Frontal cortex (tissue), 4 donors: Measurements from ENCODE around the gene TNS1. TPM values are rescaled to one million over a fixed set of nuclear protein-coding genes. Genes with fewer than 3 reads are reported as not detected.

Experiments used
- DNase-seq, 2 donors: peaks; one replicate each; pipeline ENCODE4 v3.0.0; 2012; ENCODE audit warnings: low spot score in 2 of 2
- FAIRE-seq: peaks from 2 replicates; lab custom pipeline; 2012; peaks lifted over from hg19 to GRCh38; lab: Jason Lieb, UNC
- total RNA-seq: library from RNA; depleted of rRNA; stranded (reverse); fragments of >200 nt; gene quantifications from one replicate; pipeline ENCODE4 v1.2.3, GENCODE V29; 2014
- donor health status: control.
- donor health status: control.
- donor health status: control.

TNS1 gene
- total RNA-seq, 1 donor from 2014 or later = 3.7 TPM

GRCh38 chr2:217783243-217783642, 219.6 kb downstream of the TNS1 start:
- FAIRE-seq = no peak
- no peak for DNase-seq

- DNase-seq (no peak), FAIRE-seq (no peak)
Observed at GRCh38 chr2:217777906-217778305, 224.9 kb downstream of the TNS1 start.

- DNase-seq (no peak), FAIRE-seq (no peak)
Observed at GRCh38 chr2:217776631-217777030, 226.2 kb downstream of the TNS1 start.

- no peak for FAIRE-seq
Observed at GRCh38 chr2:217775920-217776503, 226.8 kb downstream of the TNS1 start.

GRCh38 chr2:217774232-217774631, 228.6 kb downstream of the TNS1 start:
- no peak for DNase-seq
- no peak for FAIRE-seq

More at GRCh38 chr2:217775920-217776503, 226.8 kb downstream of the TNS1 start:
- no peak for DNase-seq

- FAIRE-seq (no peak), DNase-seq (no peak)
Observed at GRCh38 chr2:217773539-217773938, 229.3 kb downstream of the TNS1 start.

- no peak for FAIRE-seq
- DNase-seq = no peak
Observed at GRCh38 chr2:217766356-217766755, 236.4 kb downstream of the TNS1 start.

- FAIRE-seq = no peak
Observed at GRCh38 chr2:217761645-217762277, 241.0 kb downstream of the TNS1 start.

GRCh38 chr2:217759991-217760390, 242.8 kb downstream of the TNS1 start:
- DNase-seq = no peak
- no peak for FAIRE-seq

More at GRCh38 chr2:217761645-217762277, 241.0 kb downstream of the TNS1 start:
- DNase-seq = no peak

- DNase-seq (no peak), FAIRE-seq (no peak)
Observed at GRCh38 chr2:217757108-217757463, 245.7 kb downstream of the TNS1 start.

- FAIRE-seq (no peak), DNase-seq (peak; percentile 63 to 83)
Observed at GRCh38 chr2:217756375-217757107, 246.3 kb downstream of the TNS1 start.

- DNase-seq (no peak), FAIRE-seq (no peak)
Observed at GRCh38 chr2:217755027-217755745, 247.6 kb downstream of the TNS1 start.

GRCh38 chr2:217753460-217754200, 249.2 kb downstream of the TNS1 start:
- FAIRE-seq (no peak), DNase-seq (no peak)

- FAIRE-seq (no peak), DNase-seq (no peak)
Observed at GRCh38 chr2:217752714-217753459, 249.9 kb downstream of the TNS1 start.

- FAIRE-seq (no peak), DNase-seq (no peak)
Observed at GRCh38 chr2:217751952-217752351, 250.8 kb downstream of the TNS1 start.

GRCh38 chr2:217751192-217751591, 251.6 kb downstream of the TNS1 start:
- DNase-seq (no peak), FAIRE-seq (no peak)
